WI38 (cell line): Measurements from ENCODE around the gene EIF4E2.
A peak's percentile ranks its signal among the peaks of the same experiment; 100 is the strongest.
"Not testable (repeated sequence)": the region's sequence is repeated elsewhere in the genome, so short reads cannot be mapped to it uniquely, and the experiment has no call there.

Source experiments
- H3K4me3 ChIP-seq: 2 replicates; pipeline ENCODE4 v1.5.1; 2011; ENCODE audit warnings: low read depth, mild to moderate bottlenecking, control low read depth, low read length
- CTCF ChIP-seq: IDR thresholded peaks from 2 replicates; pipeline ENCODE4 v1.5.1; 2012; ENCODE audit warnings: low read depth, mild to moderate bottlenecking, control low read depth, low read length

Gene EIF4E2

GRCh38 chr2:232551776-232552175 is 1.3 kb downstream of the EIF4E2 start:
- H3K4me3 ChIP-seq: peak overlapping the region; percentile 87
- TF ChIP-seq CTCF: no peak

DNA sequence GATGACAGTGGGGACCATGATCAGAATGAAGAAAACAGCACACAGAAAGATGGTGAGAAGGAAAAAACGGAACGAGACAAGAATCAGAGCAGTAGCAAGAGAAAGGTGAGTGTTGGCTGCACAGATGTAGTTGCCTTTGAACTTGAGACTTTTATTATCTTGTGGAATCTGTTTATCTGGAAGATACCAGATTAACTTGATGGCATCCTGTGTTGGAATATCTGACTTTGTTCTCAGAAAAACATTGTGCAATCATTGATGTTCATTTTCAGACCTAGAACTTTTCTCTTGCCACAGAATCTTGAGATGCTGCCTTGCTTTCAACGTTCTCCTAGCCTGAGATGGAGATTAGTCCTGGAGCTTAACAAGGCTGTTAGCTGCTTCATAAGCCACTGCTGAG is 5.9 kb downstream of the EIF4E2 start:
- H3K4me3 ChIP-seq: no peak overlapping the region
- TF ChIP-seq CTCF: no peak

DNA sequence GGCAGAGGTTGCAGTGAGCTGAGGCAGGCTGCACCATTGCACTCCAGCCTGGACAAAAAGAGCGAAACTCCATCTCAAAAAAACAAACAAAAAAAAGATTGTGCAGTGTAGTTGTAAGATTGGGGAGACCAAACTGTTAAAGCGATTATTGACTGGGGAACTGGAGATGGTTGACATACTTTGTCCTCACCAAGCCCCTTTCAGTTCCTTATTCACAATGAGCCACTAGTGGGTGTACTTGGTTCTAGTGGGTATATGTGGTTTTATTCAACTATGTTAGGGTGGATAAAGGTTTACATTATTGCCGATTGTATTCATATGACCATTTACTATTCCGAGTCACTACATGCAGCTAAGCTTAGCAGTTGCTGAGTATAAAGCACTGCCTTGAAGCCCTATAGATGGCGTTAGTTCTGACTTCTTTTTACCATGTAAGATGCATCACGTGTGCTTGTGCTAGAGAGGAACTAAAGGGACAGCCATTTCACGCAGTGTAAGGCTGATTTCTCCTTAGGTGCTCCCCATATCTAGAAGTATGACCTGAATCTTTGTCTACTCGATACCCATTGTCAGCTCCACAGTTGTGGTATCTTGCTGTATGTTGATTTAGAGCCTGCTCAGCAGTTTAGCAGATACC is 12.1 kb downstream of the EIF4E2 start:
- TF ChIP-seq CTCF: no peak
- no peak overlapping the region for H3K4me3 ChIP-seq

DNA sequence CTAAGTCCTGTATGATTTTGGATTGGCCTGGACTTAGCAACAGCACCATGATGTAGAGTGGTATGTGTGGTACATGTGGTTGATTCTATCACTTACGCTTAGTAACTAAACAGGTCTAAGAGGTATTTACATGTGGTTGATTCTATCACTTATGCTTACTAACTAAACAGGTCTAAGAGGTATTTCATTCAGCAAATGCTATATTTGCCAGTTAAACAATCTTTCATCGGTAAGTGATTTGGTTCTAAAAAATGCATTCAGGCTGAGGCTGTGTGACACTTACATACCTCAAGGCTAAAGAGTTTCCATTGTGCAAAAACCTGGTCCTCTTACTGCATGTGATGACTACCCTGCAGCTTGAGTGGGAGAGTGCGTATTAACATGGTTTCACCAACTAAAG is 13.1 kb downstream of the EIF4E2 start:
- no peak overlapping the region for H3K4me3 ChIP-seq
- TF ChIP-seq CTCF: no peak

DNA sequence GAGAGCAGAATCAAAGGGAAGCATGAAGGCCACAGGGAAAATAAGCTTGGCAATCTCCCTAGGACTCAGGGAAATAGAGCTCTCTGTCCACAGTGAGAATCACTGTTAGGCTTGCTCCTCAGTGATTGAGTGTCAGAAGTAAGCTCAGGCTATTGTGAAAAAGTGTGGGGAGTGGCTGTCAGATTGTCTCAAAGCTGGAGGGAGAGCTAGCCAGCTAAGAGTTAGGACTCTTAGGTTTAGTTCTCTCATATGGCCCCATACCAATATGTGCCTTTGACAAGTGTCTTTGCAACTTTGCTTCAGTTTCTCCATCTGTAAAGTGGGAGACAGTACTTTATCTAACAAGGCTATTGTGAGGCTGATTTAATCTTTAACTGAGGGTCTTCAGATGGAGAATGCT is 17.2 kb downstream of the EIF4E2 start:
- TF ChIP-seq CTCF: no peak
- H3K4me3 ChIP-seq: no peak overlapping the region

GRCh38 chr2:232568161-232568560 is 17.7 kb downstream of the EIF4E2 start:
- no peak overlapping the region for H3K4me3 ChIP-seq

DNA sequence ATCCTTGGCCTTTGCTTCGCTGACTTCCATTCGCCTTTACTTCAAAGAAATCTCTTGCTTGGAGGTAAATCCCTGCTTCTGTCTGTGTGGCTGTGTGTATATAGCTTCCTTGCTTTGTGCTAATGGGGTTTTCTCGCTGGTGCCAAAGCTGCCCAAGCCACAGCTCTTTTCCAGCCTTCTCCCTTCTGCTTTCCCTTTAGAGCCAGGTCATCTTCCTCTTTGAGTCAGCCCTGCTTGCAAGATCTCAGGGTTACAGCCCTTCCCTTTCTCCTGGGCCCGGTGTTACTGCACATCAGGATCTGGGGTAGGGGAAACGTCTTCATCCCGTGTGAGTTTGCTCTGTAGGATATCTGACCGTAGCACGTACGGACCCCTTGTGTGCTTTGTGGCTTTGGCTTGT is 19.1 kb downstream of the EIF4E2 start:
- H3K4me3 ChIP-seq: no peak overlapping the region
- no peak for TF ChIP-seq CTCF

More at GRCh38 chr2:232568161-232568560, 17.7 kb downstream of the EIF4E2 start:
- TF ChIP-seq CTCF: no peak

DNA sequence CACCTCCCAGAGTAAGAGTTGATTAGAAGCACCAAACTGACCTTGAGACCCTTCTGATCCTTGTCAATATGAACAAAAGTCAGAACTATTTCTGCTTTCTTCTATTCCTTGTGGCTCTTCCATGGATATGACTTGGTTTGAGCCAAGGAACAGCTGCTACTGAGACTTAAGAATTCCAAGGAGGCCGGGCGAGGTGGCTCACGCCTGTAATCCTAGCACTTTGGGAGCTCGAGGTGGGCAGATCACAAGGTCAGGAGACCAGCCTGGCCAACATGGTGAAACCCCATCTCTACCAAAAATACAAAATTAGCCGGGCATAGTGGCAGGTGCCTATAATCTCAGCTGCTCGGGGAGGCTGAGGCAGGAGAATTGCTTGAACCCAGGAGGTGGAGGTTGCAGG is 20.0 kb downstream of the EIF4E2 start:
- H3K4me3 ChIP-seq: not testable (repeated sequence)
